Mesenchymal stem cell (in vitro differentiated cells and primary cell): ENCODE measurements around the gene MACROD1.

Experiments used
- DNase-seq: peaks from one replicate; pipeline ENCODE4 v3.0.0-alpha.2; 2013
- H2AFZ ChIP-seq: one replicate; pipeline ENCODE4 v1.6.1; 2013; ENCODE audit warnings: low read depth, mild to moderate bottlenecking, control low read depth, inconsistent platforms, low read length, moderate library complexity
- H2AK5ac ChIP-seq: 2 replicates; pipeline ENCODE4 v1.6.1; 2013; ENCODE audit warnings: low read length, moderate library complexity, mild to moderate bottlenecking, inconsistent platforms; ENCODE audit not compliant: severe bottlenecking
- H2BK120ac ChIP-seq: one replicate; pipeline ENCODE4 v1.6.1; 2013; ENCODE audit warnings: low read depth, mild to moderate bottlenecking, inconsistent platforms, low read length, moderate library complexity
- H2BK12ac ChIP-seq, 2 experiments: one replicate each; pipeline ENCODE4 v1.6.1; 2013; ENCODE audit warnings: inconsistent platforms in 2 of 2, low read length in 2 of 2, mild to moderate bottlenecking in 2 of 2, moderate library complexity in 2 of 2, control low read depth in 1 of 2
- H2BK15ac ChIP-seq: one replicate; pipeline ENCODE4 v1.6.1; 2013; ENCODE audit warnings: mild to moderate bottlenecking, low read depth, inconsistent platforms; ENCODE audit not compliant: poor library complexity, severe bottlenecking
- H2BK5ac ChIP-seq: 2 replicates; pipeline ENCODE4 v1.6.1; 2013; ENCODE audit warnings: low read depth, mild to moderate bottlenecking, low read length, control low read depth, inconsistent platforms; ENCODE audit not compliant: poor library complexity, severe bottlenecking
- H3K14ac ChIP-seq, 2 experiments: one replicate each; pipeline ENCODE4 v1.6.1; 2013; ENCODE audit warnings: inconsistent platforms in 2 of 2, low read length in 2 of 2, control low read depth in 1 of 2, mild to moderate bottlenecking in 1 of 2, moderate library complexity in 1 of 2
- H3K18ac ChIP-seq, 2 experiments: one replicate each; pipeline ENCODE4 v1.6.1; 2013; ENCODE audit warnings: inconsistent platforms in 2 of 2, low read length in 2 of 2, control low read depth in 1 of 2, low read depth in 1 of 2, mild to moderate bottlenecking in 1 of 2
- H3K23ac ChIP-seq, 2 experiments: one replicate each; pipeline ENCODE4 v1.6.1; 2013; ENCODE audit warnings: inconsistent platforms in 2 of 2, low read length in 2 of 2, mild to moderate bottlenecking in 2 of 2, moderate library complexity in 2 of 2, control low read depth in 1 of 2
- H3K27ac ChIP-seq: 2 replicates; pipeline ENCODE4 v1.5.1; 2013; ENCODE audit warnings: mild to moderate bottlenecking, moderate library complexity, low read length, control low read depth, inconsistent platforms; ENCODE audit not compliant: poor library complexity, severe bottlenecking
- H3K27me3 ChIP-seq, 2 experiments: 2 replicates each; pipeline versions ENCODE4 v1.6.1 to v1.7.0; 2013; ENCODE audit warnings: low read length in 2 of 2, mild to moderate bottlenecking in 2 of 2, moderate library complexity in 2 of 2, control low read depth in 1 of 2, inconsistent platforms in 1 of 2; ENCODE audit not compliant: control insufficient read depth in 1 of 2, insufficient read depth in 1 of 2
- H3K36me3 ChIP-seq, 2 experiments: 2 replicates each; pipeline versions ENCODE4 v1.6.1 to v1.7.0; 2013; ENCODE audit warnings: low read length in 2 of 2, control low read depth in 1 of 2, inconsistent platforms in 1 of 2, low read depth in 1 of 2, mild to moderate bottlenecking in 1 of 2; ENCODE audit not compliant: insufficient read depth in 2 of 2, control insufficient read depth in 1 of 2
- H3K4ac ChIP-seq, 2 experiments: one replicate each; pipeline ENCODE4 v1.6.1; 2013; ENCODE audit warnings: inconsistent platforms in 2 of 2, low read length in 2 of 2, mild to moderate bottlenecking in 2 of 2, moderate library complexity in 2 of 2, control low read depth in 1 of 2, low read depth in 1 of 2
- H3K4me1 ChIP-seq: 2 replicates; pipeline ENCODE4 v1.6.1; 2013; ENCODE audit warnings: low read depth, low read length, control low read depth; ENCODE audit not compliant: control insufficient read depth, insufficient read depth
- H3K4me2 ChIP-seq: 2 replicates; pipeline ENCODE4 v1.6.1; 2013; ENCODE audit warnings: low read length, mild to moderate bottlenecking, inconsistent platforms; ENCODE audit not compliant: poor library complexity, severe bottlenecking
- H3K4me3 ChIP-seq, 2 experiments: 2 replicates each; pipeline versions ENCODE4 v1.5.1 to v1.7.0; 2013; ENCODE audit warnings: low read length in 2 of 2, mild to moderate bottlenecking in 2 of 2, control low read depth in 1 of 2, low read depth in 1 of 2; ENCODE audit not compliant: insufficient read depth in 1 of 2
- H3K79me1 ChIP-seq: replicated peaks from 2 replicates; pipeline ENCODE4 v1.6.1; 2013; ENCODE audit warnings: mild to moderate bottlenecking, control low read depth, low read length, inconsistent platforms; ENCODE audit not compliant: poor library complexity, severe bottlenecking
- H3K9ac ChIP-seq: 2 replicates; pipeline ENCODE4 v1.7.0; 2013; ENCODE audit warnings: mild to moderate bottlenecking, low read length, moderate library complexity
- H3K9me3 ChIP-seq: 2 replicates; pipeline ENCODE4 v1.7.0; 2013; ENCODE audit warnings: mild to moderate bottlenecking, low read length; ENCODE audit not compliant: control insufficient read depth
- H4K8ac ChIP-seq: one replicate; pipeline ENCODE4 v1.6.1; 2013; ENCODE audit warnings: inconsistent platforms, mild to moderate bottlenecking, low read length, moderate library complexity
- H4K91ac ChIP-seq: one replicate; pipeline ENCODE4 v1.6.1; 2013; ENCODE audit warnings: mild to moderate bottlenecking, low read length, inconsistent platforms
- WGBS: methylation state at CpG from one replicate; pipeline ENCODE4 v1.1.7; 2013; ENCODE audit warnings: mixed read lengths; 5-methylcytosine and 5-hydroxymethylcytosine counted together

The MACROD1 gene

DNA sequence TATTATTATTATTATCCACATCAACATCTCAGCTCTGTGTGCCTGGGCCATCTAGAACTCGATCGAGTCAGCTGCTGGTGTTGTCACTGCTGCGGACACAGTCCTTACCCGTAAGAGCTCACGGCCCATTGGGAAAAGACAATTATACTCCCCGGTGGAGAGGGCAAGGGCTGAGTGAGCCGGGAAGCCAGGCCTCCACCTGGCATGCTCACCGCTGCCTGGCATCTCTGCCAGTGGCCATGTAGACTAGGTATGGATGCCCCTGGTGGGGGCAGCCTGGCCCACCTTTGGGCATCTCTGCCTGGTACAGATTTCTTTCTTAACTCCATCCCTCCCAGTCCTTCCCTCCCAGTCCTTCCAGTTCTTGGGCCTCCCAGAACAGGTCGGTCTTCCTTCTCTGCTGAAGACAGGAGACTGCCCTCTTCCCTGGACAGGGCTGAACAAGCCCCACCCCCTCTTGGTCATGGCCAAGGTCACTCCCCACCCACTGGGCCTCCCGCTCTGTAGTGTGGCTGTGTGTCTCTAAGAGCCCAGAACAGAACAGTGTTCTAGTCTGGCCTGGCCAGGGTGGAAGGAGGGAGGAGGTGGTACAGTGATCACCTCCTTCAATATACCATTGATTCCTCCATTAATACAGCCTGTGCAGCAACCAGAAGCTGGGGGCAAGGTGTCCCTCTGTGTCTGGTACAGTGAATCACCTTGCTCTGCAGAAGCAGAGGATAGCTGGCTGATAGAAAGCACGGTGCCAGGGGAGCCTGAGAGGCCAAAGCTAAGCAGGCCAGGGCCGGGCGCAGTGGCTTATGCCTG, 72.5 kb downstream of the MACROD1 start:
- no peak overlapping the region for H3K4me3 ChIP-seq

GRCh38 chr11:64092761-64093136, 73.2 kb downstream of the MACROD1 start:
- peaks cover 0 to under 1% of the 10 kb centered on the region in 2 experiments for H3K27me3 ChIP-seq
- no peak overlapping the region for H3K4ac ChIP-seq
- no peak overlapping the region for H2BK15ac ChIP-seq
- no peaks in the 10 kb centered on the region for H3K79me1 ChIP-seq
- H3K23ac ChIP-seq: no peak overlapping the region
- no peak overlapping the region for H3K9ac ChIP-seq
- no peak overlapping the region for H2BK12ac ChIP-seq
- no peaks in the 10 kb centered on the region for H3K9me3 ChIP-seq
- H2AK5ac ChIP-seq: no peak overlapping the region
- H3K36me3 ChIP-seq: no peaks in the 10 kb centered on the region
- H3K18ac ChIP-seq: no peak overlapping the region
- H3K4me1 ChIP-seq: peaks cover 45% of the 10 kb centered on the region
- no peak overlapping the region for H4K91ac ChIP-seq
- no peak for DNase-seq
- no peak overlapping the region for H2BK120ac ChIP-seq
- H3K4me3 ChIP-seq: no peak overlapping the region
- H4K8ac ChIP-seq: no peak overlapping the region
- no peak overlapping the region for H2BK5ac ChIP-seq
- peak overlapping the region in 1 of 2 experiments; percentile 85 for H3K14ac ChIP-seq
- no peak overlapping the region for H2AFZ ChIP-seq
- H3K27ac ChIP-seq: no peak overlapping the region
- WGBS: 85% methylated on average over 8 of the region's 8 CpGs
- H3K4me2 ChIP-seq: no peak overlapping the region

More for the DNA sequence above, 72.5 kb downstream of the MACROD1 start:
- Histone ChIP-seq H2BK12ac (no peak overlapping the region), H4K8ac (no peak overlapping the region), H3K14ac (peak overlapping the region in 1 of 2 experiments; percentile 68), H2BK5ac (no peak overlapping the region), H3K4ac (no peak overlapping the region), H2AFZ (no peak overlapping the region), H3K18ac (no peak overlapping the region), H3K9ac (no peak overlapping the region), H3K27me3 (peaks cover 0 to 7% of the 10 kb centered on the region in 2 experiments), H2BK120ac (peak overlapping the region; percentile 23), H3K36me3 (no peaks in the 10 kb centered on the region), H2BK15ac (no peak overlapping the region), H3K9me3 (no peaks in the 10 kb centered on the region), H3K4me2 (no peak overlapping the region), H3K79me1 (no peaks in the 10 kb centered on the region), H2AK5ac (no peak overlapping the region), H3K4me1 (peaks cover 45% of the 10 kb centered on the region), H3K27ac (no peak overlapping the region), H4K91ac (peak overlapping the region; percentile 18), H3K23ac (no peak overlapping the region)
- peak; percentile 18 for DNase-seq
- 83% methylated on average over 13 of the region's 13 CpGs for WGBS

GRCh38 chr11:64092111-64092760, 73.7 kb downstream of the MACROD1 start:
- 82% methylated on average over 14 of the region's 15 CpGs for WGBS
- Histone ChIP-seq H2AFZ (no peak overlapping the region), H3K9me3 (no peaks in the 10 kb centered on the region), H3K9ac (no peak overlapping the region), H3K18ac (peak overlapping the region in 1 of 2 experiments; percentile 18), H2BK15ac (no peak overlapping the region), H3K14ac (peak overlapping the region in 1 of 2 experiments; percentile 85), H4K91ac (peak overlapping the region; percentile 54), H3K27ac (no peak overlapping the region), H2BK5ac (no peak overlapping the region), H2BK12ac (peak overlapping the region; percentile 22 to 49), H2AK5ac (no peak overlapping the region), H3K4me3 (no peak overlapping the region), H3K4me2 (no peak overlapping the region), H3K4ac (no peak overlapping the region), H4K8ac (no peak overlapping the region), H3K27me3 (no peaks in the 10 kb centered on the region), H3K4me1 (peaks cover 45% of the 10 kb centered on the region), H3K36me3 (no peaks in the 10 kb centered on the region), H3K23ac (no peak overlapping the region), H3K79me1 (no peaks in the 10 kb centered on the region), H2BK120ac (no peak overlapping the region)
- DNase-seq: no peak

- Histone ChIP-seq H2BK12ac (peak overlapping the region; percentile 11 to 14), H3K23ac (no peak overlapping the region), H3K9ac (no peak overlapping the region), H3K36me3 (no peaks in the 10 kb centered on the region), H2AK5ac (no peak overlapping the region), H3K4me2 (no peak overlapping the region), H3K14ac (no peak overlapping the region), H3K4me3 (no peak overlapping the region), H3K9me3 (no peaks in the 10 kb centered on the region), H2BK120ac (peak overlapping the region; percentile 21), H2BK15ac (peak overlapping the region; percentile 80), H3K79me1 (no peaks in the 10 kb centered on the region), H3K4ac (no peak overlapping the region), H3K27ac (no peak overlapping the region), H2AFZ (no peak overlapping the region), H3K27me3 (peaks cover 0 to 4% of the 10 kb centered on the region in 2 experiments), H2BK5ac (no peak overlapping the region), H3K18ac (peak overlapping the region in 1 of 2 experiments; percentile 37), H4K91ac (peak overlapping the region; percentile 43), H3K4me1 (peaks cover 50% of the 10 kb centered on the region), H4K8ac (peak overlapping the region; percentile 27)
- peak; percentile 56 for DNase-seq
- 71% methylated on average over 11 of the region's 11 CpGs for WGBS
Measured at GRCh38 chr11:64090806-64091516, 75.0 kb downstream of the MACROD1 start.
